ENCODE results near the gene SCYL3. TPM values are rescaled to one million over a fixed set of nuclear protein-coding genes. Genes with fewer than 3 reads are reported as not detected.

SCYL3 gene
- total RNA-seq, 1 experiment from 2014 or later, result 7.6 TPM

DNA sequence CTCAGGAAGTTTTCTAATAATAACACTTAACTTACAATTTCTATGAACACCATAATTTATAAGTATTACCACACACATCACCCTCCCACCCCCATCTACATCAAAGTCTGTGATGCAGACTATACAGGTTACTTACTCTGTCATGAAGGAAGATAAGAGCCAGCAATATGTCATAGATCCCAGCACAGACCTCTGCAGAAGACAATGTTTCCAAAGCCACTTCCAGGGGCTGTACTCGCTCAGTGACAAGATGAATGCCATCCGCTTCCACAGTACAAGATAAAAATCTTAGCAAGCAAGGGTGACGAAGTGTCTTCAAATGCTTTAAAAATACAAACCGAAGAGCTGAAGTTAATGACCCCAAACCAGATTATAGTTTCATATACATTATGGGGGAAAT is 15.2 kb downstream of the SCYL3 start:
- Histone ChIP-seq H3K36me3 (ENCODE audit: control insufficient read depth in 1 of 2, insufficient read depth in 2 of 2, low read length in 2 of 2) (peaks cover 13 to 21% of the 10 kb centered on the region in 2 experiments; a peak in 3 of 4 replicates), H3K4me1 (ENCODE audit: control insufficient read depth in 1 of 2, insufficient read depth in 2 of 2, low read length in 2 of 2) (no peaks in the 10 kb centered on the region; a peak in 1 of 4 replicates), H3K27ac (ENCODE audit: low read depth, low read length) (no peak overlapping the region), H2AFZ (ENCODE audit: low read depth, low read length, poor library complexity, severe bottlenecking) (no peak overlapping the region), H4K20me1 (ENCODE audit: insufficient read depth) (no peaks in the 10 kb centered on the region), H3K27me3 (ENCODE audit: insufficient read depth, low read length) (no peaks in the 10 kb centered on the region), H3K9ac (ENCODE audit: low read length) (no peak overlapping the region), H3K4me2 (ENCODE audit: low read length) (no peak overlapping the region), H3K9me2 (ENCODE audit: insufficient read depth) (no peaks in the 10 kb centered on the region), H3K9me3 (ENCODE audit: control insufficient read depth in 1 of 2, insufficient read depth in 1 of 2, low read depth in 1 of 2, low read length in 2 of 2) (no peaks in the 10 kb centered on the region), H3K79me2 (ENCODE audit: insufficient read depth, low read length) (0 out of 2 replicates have a peak, but pooled peaks cover 5% of the 10 kb centered on the region), H3K4me3 (replicated peaks in 1 of 2; ENCODE audit: low read depth in 1 of 2, low read length in 2 of 2) (no peak overlapping the region)
- intact Hi-C loops (cut with micrococcal nuclease), result no loop called here
- POLR2A ChIA-PET, result no interaction called here
- TF ChIP-seq RAD21 (IDR thresholded peaks at IDR 0.05; ENCODE audit: low read depth) (no peak), CEBPB (IDR thresholded peaks at IDR 0.05; ENCODE audit: low read depth) (no peak), POLR2A (IDR thresholded peaks at IDR 0.05; ENCODE audit: borderline replicate concordance, extremely low read depth, insufficient read depth, insufficient read length) (no peak), SRF (IDR thresholded peaks at IDR 0.05; ENCODE audit: low read depth) (no peak), SP1 (IDR thresholded peaks at IDR 0.05; ENCODE audit: low read depth) (no peak), JUND (IDR thresholded peaks at IDR 0.05) (no peak), POLR2AphosphoS5 (IDR thresholded peaks at IDR 0.05; ENCODE audit: low read depth, low read length) (no peak), EGR1 (IDR thresholded peaks at IDR 0.05; ENCODE audit: low read depth) (no peak), ZNF274 (IDR thresholded peaks at IDR 0.05; ENCODE audit: low read depth, low read length) (no peak), CBX3 (IDR thresholded peaks at IDR 0.05; ENCODE audit: low read depth) (no peak)
- TF ChIP-seq, protein P1, sequence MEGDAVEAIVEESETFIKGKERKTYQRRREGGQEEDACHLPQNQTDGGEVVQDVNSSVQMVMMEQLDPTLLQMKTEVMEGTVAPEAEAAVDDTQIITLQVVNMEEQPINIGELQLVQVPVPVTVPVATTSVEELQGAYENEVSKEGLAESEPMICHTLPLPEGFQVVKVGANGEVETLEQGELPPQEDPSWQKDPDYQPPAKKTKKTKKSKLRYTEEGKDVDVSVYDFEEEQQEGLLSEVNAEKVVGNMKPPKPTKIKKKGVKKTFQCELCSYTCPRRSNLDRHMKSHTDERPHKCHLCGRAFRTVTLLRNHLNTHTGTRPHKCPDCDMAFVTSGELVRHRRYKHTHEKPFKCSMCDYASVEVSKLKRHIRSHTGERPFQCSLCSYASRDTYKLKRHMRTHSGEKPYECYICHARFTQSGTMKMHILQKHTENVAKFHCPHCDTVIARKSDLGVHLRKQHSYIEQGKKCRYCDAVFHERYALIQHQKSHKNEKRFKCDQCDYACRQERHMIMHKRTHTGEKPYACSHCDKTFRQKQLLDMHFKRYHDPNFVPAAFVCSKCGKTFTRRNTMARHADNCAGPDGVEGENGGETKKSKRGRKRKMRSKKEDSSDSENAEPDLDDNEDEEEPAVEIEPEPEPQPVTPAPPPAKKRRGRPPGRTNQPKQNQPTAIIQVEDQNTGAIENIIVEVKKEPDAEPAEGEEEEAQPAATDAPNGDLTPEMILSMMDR (IDR thresholded peaks at IDR 0.05 in 2 of 3, conservative IDR thresholded peaks at IDR 0.05 in 1 of 3; ENCODE audit: borderline replicate concordance in 1 of 3, insufficient read depth in 1 of 3, low read depth in 2 of 3, low read length in 2 of 3), result no peak
- TF ChIP-seq, protein P2, sequence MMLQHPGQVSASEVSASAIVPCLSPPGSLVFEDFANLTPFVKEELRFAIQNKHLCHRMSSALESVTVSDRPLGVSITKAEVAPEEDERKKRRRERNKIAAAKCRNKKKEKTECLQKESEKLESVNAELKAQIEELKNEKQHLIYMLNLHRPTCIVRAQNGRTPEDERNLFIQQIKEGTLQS (IDR thresholded peaks at IDR 0.05), result no peak
- CTCF ChIA-PET, result no interaction called here
- ATAC-seq, result no peak
- no TSS peak for BruUV-seq (replicated peaks)
- DNase-seq (ENCODE audit: low read depth, low spot score), result no peak
- RAD21 ChIA-PET (ENCODE audit: low non-redundant PET in 1 of 2, low total read pairs in 2 of 2, uncharacterized antibody in 2 of 2, unreplicated experiment in 2 of 2), result no interaction called here
